HG02943 (cell line): ENCODE data around the gene MTHFSD.

Experiments
- ATAC-seq: cut with Tn5 transposase; IDR thresholded peaks from one replicate; pipeline ENCODE4 v1.9.1; 2021; ENCODE audit warnings: mild to moderate bottlenecking, low read depth, moderate library complexity; ENCODE audit not compliant: unreplicated experiment

The MTHFSD gene

GRCh38 chr16:86584071-86584685 lies 29.1 kb upstream of the MTHFSD start:
- ATAC-seq = no peak

- ATAC-seq = no peak
Observed at GRCh38 chr16:86581458-86581857, 26.4 kb upstream of the MTHFSD start.

GRCh38 chr16:86580791-86581170 lies 25.7 kb upstream of the MTHFSD start:
- ATAC-seq = no peak

- no peak for ATAC-seq
Observed at GRCh38 chr16:86580063-86580790, 25.2 kb upstream of the MTHFSD start.

GRCh38 chr16:86579268-86580062 lies 24.4 kb upstream of the MTHFSD start:
- no peak for ATAC-seq

- ATAC-seq = no peak
Observed at GRCh38 chr16:86578611-86579267, 23.7 kb upstream of the MTHFSD start.

- ATAC-seq = no peak
Observed at GRCh38 chr16:86578061-86578599, 23.1 kb upstream of the MTHFSD start, which contains the start of gene FOXL1. TSS of gene FOXL1 (plus strand) at chr16:86578549. CDS start at chr16:86578724, 175 bp downstream.

- no peak for ATAC-seq
Observed at GRCh38 chr16:86577314-86577971, 22.4 kb upstream of the MTHFSD start.

- ATAC-seq = no peak
Observed at GRCh38 chr16:86576591-86577313, 21.7 kb upstream of the MTHFSD start.

- no peak for ATAC-seq
Observed at GRCh38 chr16:86575754-86576557, 20.9 kb upstream of the MTHFSD start.

- no peak for ATAC-seq
Observed at GRCh38 chr16:86575095-86575685, 20.2 kb upstream of the MTHFSD start.

GRCh38 chr16:86574646-86575045 lies 19.6 kb upstream of the MTHFSD start:
- ATAC-seq = no peak

- no peak for ATAC-seq
Observed at GRCh38 chr16:86573646-86574508, 18.8 kb upstream of the MTHFSD start.

GRCh38 chr16:86573215-86573614 lies 18.2 kb upstream of the MTHFSD start:
- no peak for ATAC-seq

- ATAC-seq = no peak
Observed at GRCh38 chr16:86572606-86573005, 17.6 kb upstream of the MTHFSD start.

- ATAC-seq = no peak
Observed at GRCh38 chr16:86572041-86572521, 17.0 kb upstream of the MTHFSD start.

- ATAC-seq = no peak
Observed at GRCh38 chr16:86571530-86571915, 16.5 kb upstream of the MTHFSD start.
